ENCODE data around the gene SCYGR1. TPM values are rescaled to one million over a fixed set of nuclear protein-coding genes. Genes with fewer than 3 reads are reported as not detected.
A peak's percentile ranks its signal among the peaks of the same experiment; 100 is the strongest.
"Not testable (repeated sequence)": the region's sequence is repeated elsewhere in the genome, so short reads cannot be mapped to it uniquely, and the experiment has no call there.

SCYGR1 gene
- polyA plus RNA-seq, 10 donors, result not detected

GRCh38 chr2:227373389-227373788 lies 14.4 kb downstream of the SCYGR1 start:
- DNase-seq, result no peak

- DNase-seq, result peak; percentile 16 to 61 (median 45)
These were observed 16.9 kb downstream of the SCYGR1 start for GRCh38 chr2:227370791-227371312.

- no peak for DNase-seq
These were observed 17.7 kb downstream of the SCYGR1 start for GRCh38 chr2:227370092-227370491.

GRCh38 chr2:227368574-227368973 lies 19.2 kb downstream of the SCYGR1 start:
- DNase-seq, result no peak

GRCh38 chr2:227367427-227367795 lies 20.3 kb downstream of the SCYGR1 start:
- DNase-seq, result no peak

- no peak for DNase-seq
These were observed 20.9 kb downstream of the SCYGR1 start for GRCh38 chr2:227366769-227367426.

GRCh38 chr2:227365833-227366232 lies 21.9 kb downstream of the SCYGR1 start:
- no peak for DNase-seq

- DNase-seq, result not testable (repeated sequence)
These were observed 23.0 kb downstream of the SCYGR1 start for GRCh38 chr2:227364585-227365263.

- no peak for DNase-seq
These were observed 24.0 kb downstream of the SCYGR1 start for GRCh38 chr2:227363756-227364155.

GRCh38 chr2:227360351-227360750 lies 27.4 kb downstream of the SCYGR1 start:
- no peak for DNase-seq

- DNase-seq, result no peak
These were observed 36.1 kb downstream of the SCYGR1 start for GRCh38 chr2:227351639-227352038.

- no peak for DNase-seq
These were observed 37.6 kb downstream of the SCYGR1 start for GRCh38 chr2:227349989-227350612.

- no peak for DNase-seq
These were observed 39.4 kb downstream of the SCYGR1 start for GRCh38 chr2:227348324-227348723.

- no peak for DNase-seq
These were observed 40.6 kb downstream of the SCYGR1 start for GRCh38 chr2:227347117-227347516.

GRCh38 chr2:227344231-227344630 lies 43.5 kb downstream of the SCYGR1 start:
- no peak for DNase-seq

GRCh38 chr2:227341553-227341952 lies 46.2 kb downstream of the SCYGR1 start:
- DNase-seq, result no peak

GRCh38 chr2:227340106-227340505 lies 47.6 kb downstream of the SCYGR1 start:
- no peak for DNase-seq

GRCh38 chr2:227339098-227339599 lies 48.6 kb downstream of the SCYGR1 start:
- DNase-seq, result no peak
